GM12875 (cell line): Measurements from ENCODE around the gene PTPRR.

ENCODE experiments used
- H3K4me3 ChIP-seq: one replicate; pipeline ENCODE4 v1.5.1; 2011; ENCODE audit warnings: low read depth, low read length, control low read depth
- CTCF ChIP-seq: IDR thresholded peaks from 2 replicates; pipeline ENCODE4 v1.5.1; 2011; ENCODE audit warnings: low read depth, mild to moderate bottlenecking, control low read depth, inconsistent platforms, low read length, moderate library complexity, borderline replicate concordance; ENCODE audit not compliant: insufficient read depth

PTPRR gene

GRCh38 chr12:70785896-70786295, 134.6 kb downstream of the PTPRR start:
- no peak overlapping the region for H3K4me3 ChIP-seq
- TF ChIP-seq CTCF: no peak

GRCh38 chr12:70784042-70784668, 136.4 kb downstream of the PTPRR start:
- no peak for TF ChIP-seq CTCF
- H3K4me3 ChIP-seq: no peak overlapping the region

- H3K4me3 ChIP-seq: no peak overlapping the region
- TF ChIP-seq CTCF: no peak
Measured at GRCh38 chr12:70783455-70783854, 137.1 kb downstream of the PTPRR start.

GRCh38 chr12:70779250-70779649, 141.3 kb downstream of the PTPRR start:
- H3K4me3 ChIP-seq: no peak overlapping the region
- TF ChIP-seq CTCF: no peak

- no peak overlapping the region for H3K4me3 ChIP-seq
- TF ChIP-seq CTCF: no peak
Measured at GRCh38 chr12:70774055-70774454, 146.5 kb downstream of the PTPRR start.

GRCh38 chr12:70772836-70773235, 147.7 kb downstream of the PTPRR start:
- no peak for TF ChIP-seq CTCF
- no peak overlapping the region for H3K4me3 ChIP-seq

GRCh38 chr12:70771581-70771980, 149.0 kb downstream of the PTPRR start:
- H3K4me3 ChIP-seq: no peak overlapping the region
- no peak for TF ChIP-seq CTCF
